ENCODE results near the gene PRELID3B.

- TF ChIP-seq EZH2 (IDR thresholded peaks at IDR 0.05; ENCODE audit: insufficient read depth, poor library complexity, severe bottlenecking) (no peak), EZH2phosphoT487 (IDR thresholded peaks at IDR 0.05; ENCODE audit: insufficient read depth, low read depth) (no peak)
These were observed 8.9 kb downstream of the PRELID3B start for GRCh38 chr20:59033616-59034165.

All from GM23248 (cell line).